Vagina (tissue), 2 donors: Measurements from ENCODE around the gene CCDC33.

Experiments
- CTCF ChIP-seq, 3 experiments: fragments of 450-650 bp in 2 of 3; fragments of 200-600 bp in 1 of 3; sonication (generic) in 1 of 3; IDR thresholded peaks; one replicate each; pipeline ENCODE4 v1.5.1; 2017 to 2019; ENCODE audit warnings: antibody characterized with exemption in 3 of 3, mild to moderate bottlenecking in 2 of 3, moderate library complexity in 2 of 3
- POLR2A ChIP-seq, 2 donors: fragments of 450-650 bp; IDR thresholded peaks; one replicate each; pipeline ENCODE4 v1.6.1; 2017; ENCODE audit warnings: antibody characterized with exemption in 2 of 2, mild to moderate bottlenecking in 2 of 2, moderate library complexity in 2 of 2

GRCh38 chr15:74281147-74282133 lies 45.3 kb downstream of the CCDC33 start:
- no peak for TF ChIP-seq CTCF (IDR thresholded peaks at IDR 0.05)
- TF ChIP-seq POLR2A (IDR thresholded peaks at IDR 0.05) = no peak
